ENCODE measurements around the gene TSHZ3.

Gene TSHZ3

GRCh38 chr19:31282346-31282745, 66.9 kb downstream of the TSHZ3 start:
- DNase-seq, result no peak

GRCh38 chr19:31280287-31281006, 68.8 kb downstream of the TSHZ3 start:
- no peak for DNase-seq

- DNase-seq, result no peak
Observed at GRCh38 chr19:31279436-31279765, 69.8 kb downstream of the TSHZ3 start.

GRCh38 chr19:31278555-31279435, 70.4 kb downstream of the TSHZ3 start:
- no peak for DNase-seq

- DNase-seq, result no peak
Observed at GRCh38 chr19:31277516-31277915, 71.7 kb downstream of the TSHZ3 start.

- no peak for DNase-seq
Observed at GRCh38 chr19:31276831-31277230, 72.4 kb downstream of the TSHZ3 start.

GRCh38 chr19:31275068-31275334, 74.2 kb downstream of the TSHZ3 start:
- DNase-seq, result no peak

GRCh38 chr19:31274251-31275067, 74.8 kb downstream of the TSHZ3 start:
- no peak for DNase-seq

GRCh38 chr19:31272583-31273106, 76.6 kb downstream of the TSHZ3 start:
- no peak for DNase-seq

GRCh38 chr19:31271306-31271911, 77.8 kb downstream of the TSHZ3 start:
- no peak for DNase-seq

GRCh38 chr19:31270897-31271296, 78.3 kb downstream of the TSHZ3 start:
- DNase-seq, result no peak

GRCh38 chr19:31269425-31270127, 79.7 kb downstream of the TSHZ3 start:
- DNase-seq, result no peak

GRCh38 chr19:31268751-31269383, 80.4 kb downstream of the TSHZ3 start:
- no peak for DNase-seq

- DNase-seq, result no peak
Observed at GRCh38 chr19:31266731-31267130, 82.5 kb downstream of the TSHZ3 start.

- DNase-seq, result no peak
Observed at GRCh38 chr19:31266196-31266595, 83.0 kb downstream of the TSHZ3 start.

- no peak for DNase-seq
Observed at GRCh38 chr19:31264041-31264778, 85.0 kb downstream of the TSHZ3 start.

- no peak for DNase-seq
Observed at GRCh38 chr19:31263328-31263727, 85.9 kb downstream of the TSHZ3 start.

GRCh38 chr19:31262725-31263191, 86.5 kb downstream of the TSHZ3 start:
- DNase-seq, result no peak

- DNase-seq, result no peak
Observed at GRCh38 chr19:31261603-31262212, 87.5 kb downstream of the TSHZ3 start.

- DNase-seq, result no peak
Observed at GRCh38 chr19:31261019-31261602, 88.1 kb downstream of the TSHZ3 start.
